Neural progenitor cell (in vitro differentiated cells): Measurements from ENCODE around the gene NOP16.

Source experiments
- EZH2 ChIP-seq: fragments of 200-600 bp; sonication (generic); IDR thresholded peaks from 2 replicates; pipeline ENCODE4 v1.6.1; 2017; ENCODE audit warnings: antibody characterized with exemption, mild to moderate bottlenecking, moderate library complexity
- EZH2phosphoT487 ChIP-seq: fragments of 200-600 bp; sonication (generic); IDR thresholded peaks from 2 replicates; pipeline ENCODE4 v1.6.1; 2017; ENCODE audit warnings: antibody characterized with exemption
- TF ChIP-seq, protein P1 (sequence below): fragments of 200-600 bp; sonication (generic); IDR thresholded peaks from 2 replicates; pipeline ENCODE4 v1.5.1; 2017; ENCODE audit warnings: antibody characterized with exemption, mild to moderate bottlenecking

DNA sequence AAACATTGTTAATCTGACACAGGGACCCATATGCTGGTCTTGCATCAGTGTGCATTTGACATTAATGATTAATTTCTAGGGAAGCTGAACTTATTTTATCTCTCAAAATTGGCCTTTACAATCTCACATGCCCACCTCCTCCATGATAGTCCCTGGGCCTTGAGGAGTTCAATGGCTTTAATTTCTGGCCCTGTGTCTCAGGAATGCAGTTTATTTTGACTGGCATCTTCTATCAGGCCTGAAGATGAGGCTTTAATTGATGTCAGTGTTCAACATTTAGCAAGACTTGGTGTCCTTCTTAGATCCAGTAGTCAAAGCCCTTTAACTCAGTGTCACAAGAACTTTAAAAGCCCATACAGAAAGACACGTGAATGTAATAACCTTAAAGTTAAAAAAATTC, 38.5 kb upstream of the NOP16 start:
- TF ChIP-seq, protein P1, sequence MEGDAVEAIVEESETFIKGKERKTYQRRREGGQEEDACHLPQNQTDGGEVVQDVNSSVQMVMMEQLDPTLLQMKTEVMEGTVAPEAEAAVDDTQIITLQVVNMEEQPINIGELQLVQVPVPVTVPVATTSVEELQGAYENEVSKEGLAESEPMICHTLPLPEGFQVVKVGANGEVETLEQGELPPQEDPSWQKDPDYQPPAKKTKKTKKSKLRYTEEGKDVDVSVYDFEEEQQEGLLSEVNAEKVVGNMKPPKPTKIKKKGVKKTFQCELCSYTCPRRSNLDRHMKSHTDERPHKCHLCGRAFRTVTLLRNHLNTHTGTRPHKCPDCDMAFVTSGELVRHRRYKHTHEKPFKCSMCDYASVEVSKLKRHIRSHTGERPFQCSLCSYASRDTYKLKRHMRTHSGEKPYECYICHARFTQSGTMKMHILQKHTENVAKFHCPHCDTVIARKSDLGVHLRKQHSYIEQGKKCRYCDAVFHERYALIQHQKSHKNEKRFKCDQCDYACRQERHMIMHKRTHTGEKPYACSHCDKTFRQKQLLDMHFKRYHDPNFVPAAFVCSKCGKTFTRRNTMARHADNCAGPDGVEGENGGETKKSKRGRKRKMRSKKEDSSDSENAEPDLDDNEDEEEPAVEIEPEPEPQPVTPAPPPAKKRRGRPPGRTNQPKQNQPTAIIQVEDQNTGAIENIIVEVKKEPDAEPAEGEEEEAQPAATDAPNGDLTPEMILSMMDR: no peak
- TF ChIP-seq EZH2 (no peak), EZH2phosphoT487 (no peak)
